ENCODE measurements around the gene ADH1C.

Gene ADH1C

GRCh38 chr4:99336553-99336952 is 16.0 kb downstream of the ADH1C start:
- ATAC-seq (ENCODE audit: low read depth), result no peak
- TF ChIP-seq CTCF (IDR thresholded peaks at IDR 0.05; ENCODE audit: poor library complexity, severe bottlenecking), result no peak

GRCh38 chr4:99334880-99335279 is 17.7 kb downstream of the ADH1C start:
- DNase-seq (ENCODE audit: low spot score) (no peak), ATAC-seq (ENCODE audit: low read depth) (no peak)
- no peak overlapping the region for H3K4me3 ChIP-seq (ENCODE audit: severe bottlenecking)
- TF ChIP-seq CTCF (IDR thresholded peaks at IDR 0.05; ENCODE audit: poor library complexity, severe bottlenecking), result no peak
- H3K27ac ChIP-seq (ENCODE audit: poor library complexity, severe bottlenecking), result no peak overlapping the region
- no peaks in the 10 kb centered on the region for H3K9me3 ChIP-seq (ENCODE audit: severe bottlenecking)
- H3K27me3 ChIP-seq (ENCODE audit: insufficient read depth, poor library complexity, severe bottlenecking), result no peaks in the 10 kb centered on the region
- no peaks in the 10 kb centered on the region for H3K36me3 ChIP-seq (ENCODE audit: low read depth)
- H3K4me1 ChIP-seq (ENCODE audit: insufficient read depth, poor library complexity, severe bottlenecking), result no peaks in the 10 kb centered on the region

More at GRCh38 chr4:99336553-99336952, 16.0 kb downstream of the ADH1C start:
- Histone ChIP-seq H3K4me1 (ENCODE audit: insufficient read depth, poor library complexity, severe bottlenecking) (no peaks in the 10 kb centered on the region), H3K4me3 (ENCODE audit: severe bottlenecking) (no peak overlapping the region), H3K36me3 (ENCODE audit: low read depth) (no peaks in the 10 kb centered on the region), H3K27me3 (ENCODE audit: insufficient read depth, poor library complexity, severe bottlenecking) (no peaks in the 10 kb centered on the region), H3K27ac (ENCODE audit: poor library complexity, severe bottlenecking) (no peak overlapping the region), H3K9me3 (ENCODE audit: severe bottlenecking) (no peaks in the 10 kb centered on the region)
- no peak for DNase-seq (ENCODE audit: low spot score)

GRCh38 chr4:99330648-99331047 is 21.9 kb downstream of the ADH1C start:
- TF ChIP-seq CTCF (IDR thresholded peaks at IDR 0.05; ENCODE audit: poor library complexity, severe bottlenecking), result no peak
- Histone ChIP-seq H3K4me1 (ENCODE audit: insufficient read depth, poor library complexity, severe bottlenecking) (no peaks in the 10 kb centered on the region), H3K27me3 (ENCODE audit: insufficient read depth, poor library complexity, severe bottlenecking) (no peaks in the 10 kb centered on the region), H3K9me3 (ENCODE audit: severe bottlenecking) (no peaks in the 10 kb centered on the region), H3K36me3 (ENCODE audit: low read depth) (no peaks in the 10 kb centered on the region), H3K27ac (ENCODE audit: poor library complexity, severe bottlenecking) (no peak overlapping the region), H3K4me3 (ENCODE audit: severe bottlenecking) (no peak overlapping the region)
- no peak for DNase-seq (ENCODE audit: low spot score)
- no peak for ATAC-seq (ENCODE audit: low read depth)

GRCh38 chr4:99329876-99330275 is 22.7 kb downstream of the ADH1C start:
- H3K27me3 ChIP-seq (ENCODE audit: insufficient read depth, poor library complexity, severe bottlenecking), result no peaks in the 10 kb centered on the region
- no peak for TF ChIP-seq CTCF (IDR thresholded peaks at IDR 0.05; ENCODE audit: poor library complexity, severe bottlenecking)

GRCh38 chr4:99324979-99325378 is 27.6 kb downstream of the ADH1C start:
- H3K36me3 ChIP-seq (ENCODE audit: low read depth), result no peaks in the 10 kb centered on the region
- no peaks in the 10 kb centered on the region for H3K4me1 ChIP-seq (ENCODE audit: insufficient read depth, poor library complexity, severe bottlenecking)
- H3K27me3 ChIP-seq (ENCODE audit: insufficient read depth, poor library complexity, severe bottlenecking), result no peaks in the 10 kb centered on the region
- H3K9me3 ChIP-seq (ENCODE audit: severe bottlenecking), result no peaks in the 10 kb centered on the region
- no peak overlapping the region for H3K27ac ChIP-seq (ENCODE audit: poor library complexity, severe bottlenecking)
- ATAC-seq (ENCODE audit: low read depth) (no peak), DNase-seq (ENCODE audit: low spot score) (no peak)
- TF ChIP-seq CTCF (IDR thresholded peaks at IDR 0.05; ENCODE audit: poor library complexity, severe bottlenecking), result no peak
- no peak overlapping the region for H3K4me3 ChIP-seq (ENCODE audit: severe bottlenecking)

More at GRCh38 chr4:99329876-99330275, 22.7 kb downstream of the ADH1C start:
- ATAC-seq (ENCODE audit: low read depth) (no peak), DNase-seq (ENCODE audit: low spot score) (no peak)
- Histone ChIP-seq H3K36me3 (ENCODE audit: low read depth) (no peaks in the 10 kb centered on the region), H3K4me1 (ENCODE audit: insufficient read depth, poor library complexity, severe bottlenecking) (no peaks in the 10 kb centered on the region), H3K27ac (ENCODE audit: poor library complexity, severe bottlenecking) (no peak overlapping the region), H3K9me3 (ENCODE audit: severe bottlenecking) (no peaks in the 10 kb centered on the region), H3K4me3 (ENCODE audit: severe bottlenecking) (no peak overlapping the region)

All from RWPE2 (cell line).